IPS-18c (cell line): ENCODE data around the gene STPG2.

Experiments used
- H3K4me3 ChIP-seq: 2 replicates; pipeline ENCODE4 v1.7.0; 2013; ENCODE audit warnings: low read depth, mild to moderate bottlenecking, low read length, moderate library complexity; ENCODE audit not compliant: insufficient read depth
- H3K9me3 ChIP-seq: one replicate; pipeline ENCODE4 v1.6.1; 2013; ENCODE audit warnings: mild to moderate bottlenecking, low read length, moderate library complexity; ENCODE audit not compliant: control insufficient read depth, insufficient read depth

The STPG2 gene

GRCh38 chr4:97774347-97774989 lies 368.8 kb downstream of the STPG2 start:
- H3K4me3 ChIP-seq = no peak overlapping the region

GRCh38 chr4:97770222-97770621 lies 373.1 kb downstream of the STPG2 start:
- H3K4me3 ChIP-seq = no peak overlapping the region

More at GRCh38 chr4:97774347-97774989, 368.8 kb downstream of the STPG2 start:
- H3K9me3 ChIP-seq = no peaks in the 10 kb centered on the region

GRCh38 chr4:97762115-97762512 lies 381.2 kb downstream of the STPG2 start:
- H3K4me3 ChIP-seq = no peak overlapping the region

More at GRCh38 chr4:97770222-97770621, 373.1 kb downstream of the STPG2 start:
- H3K9me3 ChIP-seq = no peaks in the 10 kb centered on the region

GRCh38 chr4:97761445-97762114 lies 381.7 kb downstream of the STPG2 start:
- Histone ChIP-seq H3K4me3 (no peak overlapping the region), H3K9me3 (no peaks in the 10 kb centered on the region)

More at GRCh38 chr4:97762115-97762512, 381.2 kb downstream of the STPG2 start:
- H3K9me3 ChIP-seq = no peaks in the 10 kb centered on the region

GRCh38 chr4:97759785-97760184 lies 383.5 kb downstream of the STPG2 start:
- Histone ChIP-seq H3K4me3 (no peak overlapping the region), H3K9me3 (no peaks in the 10 kb centered on the region)

GRCh38 chr4:97752599-97752998 lies 390.7 kb downstream of the STPG2 start:
- H3K9me3 ChIP-seq = no peaks in the 10 kb centered on the region
- no peak overlapping the region for H3K4me3 ChIP-seq

GRCh38 chr4:97747945-97748344 lies 395.3 kb downstream of the STPG2 start:
- Histone ChIP-seq H3K4me3 (no peak overlapping the region), H3K9me3 (no peaks in the 10 kb centered on the region)

- no peaks in the 10 kb centered on the region for H3K9me3 ChIP-seq
- no peak overlapping the region for H3K4me3 ChIP-seq
Observed at GRCh38 chr4:97720869-97721432, 422.3 kb downstream of the STPG2 start.

- Histone ChIP-seq H3K9me3 (no peaks in the 10 kb centered on the region), H3K4me3 (no peak overlapping the region)
Observed at GRCh38 chr4:97691111-97691605, 452.1 kb downstream of the STPG2 start.

- Histone ChIP-seq H3K4me3 (no peak overlapping the region), H3K9me3 (no peaks in the 10 kb centered on the region)
Observed at GRCh38 chr4:97670703-97671269, 472.5 kb downstream of the STPG2 start.

- no peak overlapping the region for H3K4me3 ChIP-seq
- peaks cover 2% of the 10 kb centered on the region for H3K9me3 ChIP-seq
Observed at GRCh38 chr4:97665553-97665952, 477.7 kb downstream of the STPG2 start.

- H3K4me3 ChIP-seq = no peak overlapping the region
- peaks cover 2% of the 10 kb centered on the region for H3K9me3 ChIP-seq
Observed at GRCh38 chr4:97664741-97665140, 478.5 kb downstream of the STPG2 start.

- H3K9me3 ChIP-seq = peaks cover 2% of the 10 kb centered on the region
- no peak overlapping the region for H3K4me3 ChIP-seq
Observed at GRCh38 chr4:97662133-97662532, 481.1 kb downstream of the STPG2 start.

- Histone ChIP-seq H3K9me3 (no peaks in the 10 kb centered on the region), H3K4me3 (no peak overlapping the region)
Observed at GRCh38 chr4:97656044-97656720, 487.1 kb downstream of the STPG2 start.

- Histone ChIP-seq H3K4me3 (no peak overlapping the region), H3K9me3 (no peaks in the 10 kb centered on the region)
Observed at GRCh38 chr4:97653701-97654100, 489.6 kb downstream of the STPG2 start.

GRCh38 chr4:97646997-97647396 lies 496.3 kb downstream of the STPG2 start:
- no peak overlapping the region for H3K4me3 ChIP-seq
- H3K9me3 ChIP-seq = no peaks in the 10 kb centered on the region

GRCh38 chr4:97645071-97645821 lies 498.0 kb downstream of the STPG2 start:
- no peak overlapping the region for H3K4me3 ChIP-seq
- H3K9me3 ChIP-seq = no peaks in the 10 kb centered on the region
